Ishikawa (cell line): Measurements from ENCODE around the gene GRIN2A.

Experiments used
- CEBPB ChIP-seq: IDR thresholded peaks from 2 replicates; pipeline ENCODE4 v1.6.1; 2012
- CREB1 ChIP-seq: IDR thresholded peaks from 2 replicates; pipeline ENCODE4 v1.6.1; 2012; ENCODE audit warnings: low read depth
- EGR1 ChIP-seq: IDR thresholded peaks from 2 replicates; pipeline ENCODE4 v1.6.1; 2012
- EP300 ChIP-seq: IDR thresholded peaks from 2 replicates; pipeline ENCODE4 v1.6.1; 2012; ENCODE audit warnings: borderline replicate concordance
- FOXM1 ChIP-seq: IDR thresholded peaks from 2 replicates; pipeline ENCODE4 v1.6.1; 2012; ENCODE audit warnings: low read depth, borderline replicate concordance
- NFIC ChIP-seq: IDR thresholded peaks from 2 replicates; pipeline ENCODE4 v1.6.1; 2012
- RAD21 ChIP-seq: IDR thresholded peaks from 2 replicates; pipeline ENCODE4 v1.6.1; 2012; ENCODE audit warnings: low read depth
- TAF1 ChIP-seq: IDR thresholded peaks from 2 replicates; pipeline ENCODE4 v1.6.1; 2012; ENCODE audit warnings: low read depth, mild to moderate bottlenecking
- TCF12 ChIP-seq: IDR thresholded peaks from 2 replicates; pipeline ENCODE4 v1.6.1; 2012; ENCODE audit warnings: low read depth
- TEAD4 ChIP-seq: IDR thresholded peaks from 2 replicates; pipeline ENCODE4 v1.6.1; 2012
- YY1 ChIP-seq: IDR thresholded peaks from 2 replicates; pipeline ENCODE4 v1.6.1; 2012; ENCODE audit warnings: low read depth
- ZBTB7A ChIP-seq: IDR thresholded peaks from 2 replicates; pipeline ENCODE4 v1.6.1; 2012; ENCODE audit warnings: low read depth
- TF ChIP-seq, protein P1 (sequence below): IDR thresholded peaks from 2 replicates; pipeline ENCODE4 v1.6.1; 2012
- TF ChIP-seq, protein P2 (sequence below): IDR thresholded peaks from 2 replicates; pipeline ENCODE4 v1.6.1; 2012
- TF ChIP-seq, protein P3 (sequence below): IDR thresholded peaks from 2 replicates; pipeline ENCODE4 v1.6.1; 2012; ENCODE audit warnings: low read depth, mild to moderate bottlenecking

GRIN2A gene

DNA sequence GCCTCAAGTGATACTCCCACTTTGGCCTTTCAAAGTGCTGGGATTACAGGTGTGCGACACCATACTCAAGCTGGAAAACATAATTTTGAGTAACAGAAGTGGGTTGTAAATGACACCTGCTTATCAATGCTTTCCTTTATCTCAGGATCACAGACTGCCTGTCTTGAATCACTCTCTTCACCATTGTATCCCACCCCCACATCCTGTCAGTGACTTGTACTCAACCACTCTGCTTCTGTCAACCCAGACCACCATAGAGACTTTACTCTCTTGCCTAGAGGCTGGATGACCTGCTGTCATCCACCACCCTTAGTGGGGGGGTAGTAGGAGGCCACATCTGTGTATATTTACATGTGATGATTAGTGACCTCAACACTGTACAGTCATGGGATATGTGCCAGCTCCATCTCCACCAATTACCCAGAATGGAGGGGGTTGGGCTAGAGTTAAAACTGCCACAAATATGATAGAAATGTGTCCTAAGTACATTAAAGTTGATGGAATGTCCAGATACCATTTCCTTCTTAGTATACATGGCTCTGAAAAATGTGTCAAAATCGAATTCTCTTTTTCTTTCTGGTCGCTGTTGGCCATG is 338.7 kb downstream of the GRIN2A start:
- TF ChIP-seq EGR1 = no peak
- TF ChIP-seq TEAD4 = no peak
- no peak for TF ChIP-seq TAF1
- TF ChIP-seq, protein P1, sequence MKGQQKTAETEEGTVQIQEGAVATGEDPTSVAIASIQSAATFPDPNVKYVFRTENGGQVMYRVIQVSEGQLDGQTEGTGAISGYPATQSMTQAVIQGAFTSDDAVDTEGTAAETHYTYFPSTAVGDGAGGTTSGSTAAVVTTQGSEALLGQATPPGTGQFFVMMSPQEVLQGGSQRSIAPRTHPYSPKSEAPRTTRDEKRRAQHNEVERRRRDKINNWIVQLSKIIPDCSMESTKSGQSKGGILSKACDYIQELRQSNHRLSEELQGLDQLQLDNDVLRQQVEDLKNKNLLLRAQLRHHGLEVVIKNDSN = no peak
- TF ChIP-seq EP300 = no peak
- TF ChIP-seq CEBPB = no peak
- no peak for TF ChIP-seq ZBTB7A
- TF ChIP-seq, protein P2, sequence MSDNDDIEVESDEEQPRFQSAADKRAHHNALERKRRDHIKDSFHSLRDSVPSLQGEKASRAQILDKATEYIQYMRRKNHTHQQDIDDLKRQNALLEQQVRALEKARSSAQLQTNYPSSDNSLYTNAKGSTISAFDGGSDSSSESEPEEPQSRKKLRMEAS = no peak

DNA sequence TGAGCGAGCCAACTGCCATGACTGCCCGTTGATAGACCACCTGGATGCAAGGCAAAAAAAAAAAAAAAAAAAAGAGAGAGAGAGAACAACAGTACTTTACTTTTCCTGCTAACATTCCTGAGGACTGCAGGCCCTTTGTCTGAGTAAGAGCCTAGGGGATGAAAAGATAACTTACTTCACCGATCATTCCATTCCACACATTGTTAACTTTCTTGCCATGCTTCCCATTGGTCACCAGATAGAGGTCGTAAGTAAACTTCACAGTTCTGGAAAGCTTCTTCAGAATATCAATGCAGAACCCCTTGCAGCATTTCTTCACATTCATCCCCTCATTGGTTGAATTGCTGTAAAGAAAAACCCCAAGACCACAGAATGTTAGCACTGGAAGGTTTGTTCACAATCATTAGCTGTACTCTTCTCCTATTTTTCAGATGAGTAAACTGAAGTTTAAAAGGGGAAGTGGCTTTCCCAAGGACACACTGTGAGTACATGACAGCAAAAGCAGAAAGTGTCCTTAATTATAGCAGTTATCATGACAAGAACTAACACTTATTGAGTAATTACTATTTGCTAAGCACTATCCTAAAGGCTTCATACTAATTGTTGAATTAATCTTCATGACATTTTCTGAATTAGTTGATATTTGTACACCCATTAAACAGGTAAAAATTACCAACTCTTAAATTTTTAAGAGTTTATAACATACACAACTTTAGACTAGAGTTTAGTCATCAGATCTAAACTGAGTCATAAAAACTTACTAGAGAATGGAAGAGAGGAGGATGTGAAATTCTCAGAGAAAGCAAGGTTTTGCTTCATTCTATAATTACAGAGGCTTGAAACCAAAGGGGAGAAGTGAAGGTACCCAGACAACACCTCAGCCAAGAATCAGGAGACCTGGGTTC is 341.2 kb downstream of the GRIN2A start:
- no peak for TF ChIP-seq ZBTB7A
- TF ChIP-seq, protein P3, sequence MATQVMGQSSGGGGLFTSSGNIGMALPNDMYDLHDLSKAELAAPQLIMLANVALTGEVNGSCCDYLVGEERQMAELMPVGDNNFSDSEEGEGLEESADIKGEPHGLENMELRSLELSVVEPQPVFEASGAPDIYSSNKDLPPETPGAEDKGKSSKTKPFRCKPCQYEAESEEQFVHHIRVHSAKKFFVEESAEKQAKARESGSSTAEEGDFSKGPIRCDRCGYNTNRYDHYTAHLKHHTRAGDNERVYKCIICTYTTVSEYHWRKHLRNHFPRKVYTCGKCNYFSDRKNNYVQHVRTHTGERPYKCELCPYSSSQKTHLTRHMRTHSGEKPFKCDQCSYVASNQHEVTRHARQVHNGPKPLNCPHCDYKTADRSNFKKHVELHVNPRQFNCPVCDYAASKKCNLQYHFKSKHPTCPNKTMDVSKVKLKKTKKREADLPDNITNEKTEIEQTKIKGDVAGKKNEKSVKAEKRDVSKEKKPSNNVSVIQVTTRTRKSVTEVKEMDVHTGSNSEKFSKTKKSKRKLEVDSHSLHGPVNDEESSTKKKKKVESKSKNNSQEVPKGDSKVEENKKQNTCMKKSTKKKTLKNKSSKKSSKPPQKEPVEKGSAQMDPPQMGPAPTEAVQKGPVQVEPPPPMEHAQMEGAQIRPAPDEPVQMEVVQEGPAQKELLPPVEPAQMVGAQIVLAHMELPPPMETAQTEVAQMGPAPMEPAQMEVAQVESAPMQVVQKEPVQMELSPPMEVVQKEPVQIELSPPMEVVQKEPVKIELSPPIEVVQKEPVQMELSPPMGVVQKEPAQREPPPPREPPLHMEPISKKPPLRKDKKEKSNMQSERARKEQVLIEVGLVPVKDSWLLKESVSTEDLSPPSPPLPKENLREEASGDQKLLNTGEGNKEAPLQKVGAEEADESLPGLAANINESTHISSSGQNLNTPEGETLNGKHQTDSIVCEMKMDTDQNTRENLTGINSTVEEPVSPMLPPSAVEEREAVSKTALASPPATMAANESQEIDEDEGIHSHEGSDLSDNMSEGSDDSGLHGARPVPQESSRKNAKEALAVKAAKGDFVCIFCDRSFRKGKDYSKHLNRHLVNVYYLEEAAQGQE = no peak
- TF ChIP-seq CEBPB = no peak
- TF ChIP-seq, protein P1 = no peak
- no peak for TF ChIP-seq TEAD4
- TF ChIP-seq, protein P2 = no peak
- no peak for TF ChIP-seq EP300
- no peak for TF ChIP-seq YY1
- no peak for TF ChIP-seq TCF12
- no peak for TF ChIP-seq TAF1
- no peak for TF ChIP-seq FOXM1
- no peak for TF ChIP-seq EGR1
- no peak for TF ChIP-seq CREB1
- TF ChIP-seq NFIC = no peak
- no peak for TF ChIP-seq RAD21

DNA sequence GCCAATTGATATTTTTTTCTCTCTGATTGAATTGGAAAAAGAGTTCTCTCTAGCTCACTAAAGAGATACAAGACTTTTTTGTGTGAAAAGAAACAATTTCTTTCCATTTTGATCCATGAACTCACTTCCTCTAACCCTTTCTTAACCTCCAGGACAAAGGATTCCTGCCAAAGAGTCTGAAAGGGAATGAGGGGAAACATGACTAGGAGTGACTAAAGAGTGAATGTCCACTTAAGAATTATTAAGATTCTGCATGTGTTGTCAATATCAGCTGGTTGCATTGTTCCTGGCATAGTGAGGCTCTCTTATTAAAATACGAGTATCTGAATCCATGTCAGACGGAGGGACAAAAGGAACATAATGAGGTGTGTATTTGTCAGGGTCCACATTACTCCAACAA is 344.7 kb downstream of the GRIN2A start:
- TF ChIP-seq NFIC (no peak), CREB1 (no peak), FOXM1 (no peak), TCF12 (no peak), CEBPB (no peak), YY1 (no peak), ZBTB7A (no peak), EGR1 (no peak), TAF1 (no peak)
- TF ChIP-seq, protein P2 = no peak
- TF ChIP-seq, protein P3 = no peak

DNA sequence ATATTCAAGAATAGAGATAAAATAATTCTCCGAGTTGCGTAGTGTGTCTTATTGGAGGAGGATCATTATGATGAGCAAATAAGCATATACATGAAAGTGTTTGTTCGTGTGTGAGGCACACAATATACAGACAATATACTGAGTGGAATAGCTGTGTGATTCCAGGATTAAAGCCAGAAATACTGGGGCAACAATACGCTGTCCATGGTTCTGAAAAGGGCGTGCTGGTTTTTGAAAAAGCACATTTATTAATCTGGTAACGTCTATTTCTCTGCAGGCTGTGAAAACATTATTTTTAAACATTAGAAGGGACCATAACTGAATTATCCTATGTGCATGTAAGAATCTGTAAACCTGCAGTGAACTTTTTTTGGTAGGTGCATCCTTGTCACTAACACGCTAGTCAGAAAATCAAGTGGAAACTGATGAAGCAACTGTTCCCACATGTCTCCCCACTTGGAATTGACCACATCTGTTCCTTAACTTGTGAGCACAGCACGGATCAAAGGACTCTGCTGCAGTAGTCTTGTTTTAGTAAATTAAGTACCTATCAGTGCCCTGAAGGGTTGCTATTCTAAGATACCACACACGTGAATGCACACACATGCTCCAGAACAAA is 346.0 kb downstream of the GRIN2A start:
- no peak for TF ChIP-seq RAD21
- no peak for TF ChIP-seq YY1
- TF ChIP-seq, protein P1 = no peak
- TF ChIP-seq, protein P3 = peak; percentile 89
- TF ChIP-seq TAF1 = no peak
- TF ChIP-seq FOXM1 = no peak
